ENCODE data around the gene PROC.

DNA sequence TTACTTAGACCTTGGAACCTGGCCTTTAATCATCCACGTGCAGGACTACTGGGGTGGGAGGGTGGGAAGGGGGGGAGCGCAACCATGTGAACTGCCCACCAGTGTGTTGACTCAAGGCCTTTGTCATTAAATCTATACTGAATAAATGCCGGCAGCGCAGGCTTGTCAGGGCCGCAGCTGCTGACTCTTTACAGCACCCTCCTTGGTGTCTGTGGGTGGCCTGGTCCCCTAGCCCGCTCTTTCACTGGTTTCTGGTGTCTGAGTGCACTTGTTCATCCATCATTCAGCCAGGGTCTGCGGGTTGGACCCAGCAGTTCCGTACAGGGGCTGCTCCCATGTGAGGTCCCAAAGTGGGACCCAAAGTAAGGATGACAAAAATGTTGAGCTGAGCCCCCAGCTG lies 42.0 kb upstream of the PROC start:
- TF ChIP-seq, protein P1, sequence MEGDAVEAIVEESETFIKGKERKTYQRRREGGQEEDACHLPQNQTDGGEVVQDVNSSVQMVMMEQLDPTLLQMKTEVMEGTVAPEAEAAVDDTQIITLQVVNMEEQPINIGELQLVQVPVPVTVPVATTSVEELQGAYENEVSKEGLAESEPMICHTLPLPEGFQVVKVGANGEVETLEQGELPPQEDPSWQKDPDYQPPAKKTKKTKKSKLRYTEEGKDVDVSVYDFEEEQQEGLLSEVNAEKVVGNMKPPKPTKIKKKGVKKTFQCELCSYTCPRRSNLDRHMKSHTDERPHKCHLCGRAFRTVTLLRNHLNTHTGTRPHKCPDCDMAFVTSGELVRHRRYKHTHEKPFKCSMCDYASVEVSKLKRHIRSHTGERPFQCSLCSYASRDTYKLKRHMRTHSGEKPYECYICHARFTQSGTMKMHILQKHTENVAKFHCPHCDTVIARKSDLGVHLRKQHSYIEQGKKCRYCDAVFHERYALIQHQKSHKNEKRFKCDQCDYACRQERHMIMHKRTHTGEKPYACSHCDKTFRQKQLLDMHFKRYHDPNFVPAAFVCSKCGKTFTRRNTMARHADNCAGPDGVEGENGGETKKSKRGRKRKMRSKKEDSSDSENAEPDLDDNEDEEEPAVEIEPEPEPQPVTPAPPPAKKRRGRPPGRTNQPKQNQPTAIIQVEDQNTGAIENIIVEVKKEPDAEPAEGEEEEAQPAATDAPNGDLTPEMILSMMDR (IDR thresholded peaks at IDR 0.05), result no peak
- TF ChIP-seq POLR2AphosphoS5 (IDR thresholded peaks at IDR 0.05) (no peak), EP300 (IDR thresholded peaks at IDR 0.05) (no peak)
